Muscle of back (tissue), 11 donors: ENCODE results near the gene C6orf132. TPM values are rescaled to one million over a fixed set of nuclear protein-coding genes. Genes with fewer than 3 reads are reported as not detected.

ENCODE experiments used
- DNase-seq, 3 donors: peaks; one replicate each; pipeline versions ENCODE4 v3.0.0 to v3.0.0-alpha.2; 2013
- polyA plus RNA-seq, 10 donors: library from polyadenylated mRNA; unstranded; fragments of 120-200 nt; gene quantifications; one replicate each; pipeline ENCODE4 v1.2.1, GENCODE V29; 2013; ENCODE audit not compliant: insufficient read length in 10 of 10

The C6orf132 gene
- polyA plus RNA-seq, 10 donors, result 0.28 to 1.9 (median 0.59) TPM

- no peak for DNase-seq
Measured at GRCh38 chr6:42137194-42137753, 5.1 kb downstream of the C6orf132 start.

- peak in 1 of 3 donors; percentile 49 for DNase-seq
Measured at GRCh38 chr6:42136508-42137193, 5.8 kb downstream of the C6orf132 start.

- DNase-seq, result no peak
Measured at GRCh38 chr6:42135722-42136121, 6.7 kb downstream of the C6orf132 start.

- no peak for DNase-seq
Measured at GRCh38 chr6:42135161-42135560, 7.3 kb downstream of the C6orf132 start.

- DNase-seq, result no peak
Measured at GRCh38 chr6:42133926-42134325, 8.5 kb downstream of the C6orf132 start.

GRCh38 chr6:42131531-42131930 lies 10.9 kb downstream of the C6orf132 start:
- no peak for DNase-seq

GRCh38 chr6:42129360-42129676 lies 13.1 kb downstream of the C6orf132 start:
- no peak for DNase-seq

GRCh38 chr6:42128460-42129359 lies 13.7 kb downstream of the C6orf132 start:
- no peak for DNase-seq

- no peak for DNase-seq
Measured at GRCh38 chr6:42125663-42126062, 16.8 kb downstream of the C6orf132 start.

- DNase-seq, result no peak
Measured at GRCh38 chr6:42125231-42125630, 17.2 kb downstream of the C6orf132 start.

GRCh38 chr6:42124223-42124836 lies 18.1 kb downstream of the C6orf132 start:
- no peak for DNase-seq

- DNase-seq, result peak in 1 of 3 donors; percentile 32
Measured at GRCh38 chr6:42123379-42124103, 18.9 kb downstream of the C6orf132 start.

GRCh38 chr6:42120895-42121865 lies 21.2 kb downstream of the C6orf132 start:
- DNase-seq, result no peak

GRCh38 chr6:42118162-42119001 lies 24.0 kb downstream of the C6orf132 start:
- peak in 1 of 3 donors; percentile 50 for DNase-seq

- DNase-seq, result no peak
Measured at GRCh38 chr6:42117843-42118161, 24.6 kb downstream of the C6orf132 start.

- no peak for DNase-seq
Measured at GRCh38 chr6:42113936-42114636, 28.3 kb downstream of the C6orf132 start.

- no peak for DNase-seq
Measured at GRCh38 chr6:42112351-42112750, 30.1 kb downstream of the C6orf132 start.

GRCh38 chr6:42110683-42111082 lies 31.7 kb downstream of the C6orf132 start:
- DNase-seq, result no peak

- DNase-seq, result no peak
Measured at GRCh38 chr6:42108071-42108470, 34.3 kb downstream of the C6orf132 start.
